BE2C (cell line): ENCODE results near the gene ZNF43. TPM values are rescaled to one million over a fixed set of nuclear protein-coding genes. Genes with fewer than 3 reads are reported as not detected.
"Not testable (repeated sequence)": the region's sequence is repeated elsewhere in the genome, so short reads cannot be mapped to it uniquely, and the experiment has no call there.

Experiments used
- DNase-seq: peaks from one replicate; pipeline ENCODE4 v3.0.0-alpha.2; 2020
- H3K27me3 ChIP-seq: fragments of 250-450 bp; sonication (Bioruptor Pico); 2 replicates; pipeline ENCODE4 v1.5.1; 2020; ENCODE audit warnings: mild to moderate bottlenecking
- H3K36me3 ChIP-seq: fragments of 250-450 bp; sonication (Bioruptor Pico); 2 replicates; pipeline ENCODE4 v1.5.1; 2020; ENCODE audit warnings: mild to moderate bottlenecking
- H3K4me1 ChIP-seq: fragments of 250-450 bp; sonication (Bioruptor Pico); 2 replicates; pipeline ENCODE4 v1.5.1; 2020
- H3K4me3 ChIP-seq: 2 replicates; pipeline ENCODE4 v1.5.1; 2011; ENCODE audit warnings: low read depth, low read length
- H3K9me3 ChIP-seq: fragments of 250-450 bp; sonication (Bioruptor Pico); 2 replicates; pipeline ENCODE4 v1.5.1; 2020
- CTCF ChIP-seq: IDR thresholded peaks from 2 replicates; pipeline ENCODE4 v1.5.1; 2012; ENCODE audit warnings: mild to moderate bottlenecking, low read depth, low read length
- polyA plus RNA-seq: library from polyadenylated mRNA; unstranded; fragments of >200 nt; gene quantifications from one replicate; pipeline ENCODE4 v1.2.1, GENCODE V29; 2012; ENCODE audit warnings: low read depth, missing spikeins; ENCODE audit not compliant: insufficient read length, insufficient read depth

The ZNF43 gene
- polyA plus RNA-seq: 5.1 TPM

GRCh38 chr19:21835810-21836444 lies at the start of gene ZNF43:
Gene ZNF43 (minus strand): TSS chr19:21836182. CDS start chr19:21836038, 144 bp downstream.
- DNase-seq: peak; percentile 97
- H3K9me3 ChIP-seq: peaks cover 7% of the 10 kb centered on the region
- H3K4me1 ChIP-seq: peaks cover 4% of the 10 kb centered on the region; the same call in 1 of the 2 replicates
- H3K27me3 ChIP-seq: no peaks in the 10 kb centered on the region
- no peak for TF ChIP-seq CTCF
- peak within 1 kb of the TSS; percentile 90 for H3K4me3 ChIP-seq
- peaks cover 25% of the 10 kb centered on the region for H3K36me3 ChIP-seq

- H3K9me3 ChIP-seq, H3K27me3 ChIP-seq, H3K4me3 ChIP-seq, H3K36me3 ChIP-seq, DNase-seq, H3K4me1 ChIP-seq: not testable (repeated sequence)
Observed at GRCh38 chr19:21885516-21885915, 49.5 kb upstream of the ZNF43 start.

- H3K27me3 ChIP-seq, DNase-seq, H3K4me1 ChIP-seq, H3K36me3 ChIP-seq, H3K4me3 ChIP-seq, H3K9me3 ChIP-seq: not testable (repeated sequence)
Observed at GRCh38 chr19:21884786-21885185, 48.8 kb upstream of the ZNF43 start.

GRCh38 chr19:21883516-21883915 lies 47.5 kb upstream of the ZNF43 start:
- Histone ChIP-seq H3K9me3 (no peaks in the 10 kb centered on the region), H3K27me3 (no peaks in the 10 kb centered on the region), H3K4me1 (no peaks in the 10 kb centered on the region), H3K4me3 (no peak overlapping the region), H3K36me3 (no peaks in the 10 kb centered on the region)
- DNase-seq: no peak
- no peak for TF ChIP-seq CTCF

DNA sequence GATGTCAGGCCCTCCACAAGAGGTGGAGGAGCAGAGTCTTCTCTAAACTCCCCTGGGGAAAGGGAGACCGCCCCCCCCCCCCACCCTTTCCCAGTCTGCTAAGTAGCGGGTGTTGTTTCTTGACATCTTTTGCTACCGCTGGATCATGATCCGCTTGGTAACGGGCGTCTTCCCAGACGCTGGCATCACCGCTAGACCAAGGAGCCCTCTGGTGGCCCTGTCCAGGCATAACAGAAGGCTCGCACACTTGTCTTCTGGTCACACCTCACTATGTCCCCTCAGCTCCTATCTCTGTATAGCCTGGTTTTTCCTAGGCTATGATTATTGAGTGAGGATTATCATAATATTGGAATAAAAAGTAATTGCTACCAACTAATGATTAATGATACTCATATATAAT lies 44.8 kb upstream of the ZNF43 start:
- not testable (repeated sequence) for H3K4me3 ChIP-seq, H3K27me3 ChIP-seq, H3K36me3 ChIP-seq, H3K4me1 ChIP-seq, H3K9me3 ChIP-seq
- DNase-seq: peak; percentile 12

DNA sequence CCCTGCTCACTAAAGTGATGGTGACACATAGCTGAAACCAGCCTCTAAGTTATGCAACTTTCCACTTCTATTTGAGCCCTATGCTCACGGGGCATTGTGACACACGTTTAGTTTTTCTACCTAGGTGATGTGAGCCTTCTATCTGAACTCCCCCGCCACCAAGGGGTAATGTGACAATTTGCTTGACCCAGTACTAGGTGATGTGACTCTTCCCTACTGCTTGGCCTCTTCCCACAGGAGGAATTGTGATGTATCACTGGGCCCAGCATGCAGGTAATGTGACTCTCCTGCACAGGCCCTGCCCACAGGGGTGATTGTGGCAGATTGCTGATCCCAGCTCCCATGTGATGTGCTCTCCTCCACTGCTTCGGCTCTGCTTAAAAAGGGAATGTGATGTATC lies 42.7 kb upstream of the ZNF43 start:
- H3K27me3 ChIP-seq: no peaks in the 10 kb centered on the region
- no peak overlapping the region for H3K4me3 ChIP-seq
- DNase-seq: no peak
- H3K36me3 ChIP-seq: no peaks in the 10 kb centered on the region
- no peaks in the 10 kb centered on the region for H3K9me3 ChIP-seq
- H3K4me1 ChIP-seq: no peaks in the 10 kb centered on the region
- no peak for TF ChIP-seq CTCF

GRCh38 chr19:21877976-21878375 lies 42.0 kb upstream of the ZNF43 start:
- Histone ChIP-seq H3K4me3 (no peak overlapping the region), H3K9me3 (no peaks in the 10 kb centered on the region), H3K36me3 (no peaks in the 10 kb centered on the region), H3K27me3 (no peaks in the 10 kb centered on the region), H3K4me1 (no peaks in the 10 kb centered on the region)
- no peak for TF ChIP-seq CTCF
- DNase-seq: no peak

DNA sequence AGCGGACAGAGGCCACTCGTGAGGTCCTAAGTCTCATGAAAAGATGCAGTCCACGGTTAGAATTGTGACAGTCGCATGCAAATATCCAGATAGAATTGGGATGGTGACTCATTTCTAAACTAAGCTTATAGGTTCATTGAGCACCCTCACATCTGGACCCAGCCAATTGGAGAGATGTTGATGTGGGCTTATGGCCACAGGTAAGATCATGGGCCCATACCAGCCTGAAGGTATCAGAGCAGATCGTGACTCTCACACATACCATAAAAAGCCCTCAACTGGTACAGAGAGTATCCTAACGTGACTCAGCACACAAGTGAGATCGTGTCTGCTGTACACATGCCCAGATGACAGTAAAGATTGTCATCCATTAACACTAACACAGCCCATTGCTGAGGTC lies 40.6 kb upstream of the ZNF43 start:
- DNase-seq, H3K9me3 ChIP-seq, H3K36me3 ChIP-seq, H3K4me3 ChIP-seq, H3K27me3 ChIP-seq, H3K4me1 ChIP-seq: not testable (repeated sequence)
